Transverse colon (tissue), 3 donors: Measurements from ENCODE around the gene NR3C2.

ENCODE experiments used
- CTCF ChIP-seq, 5 experiments: fragments of 200-600 bp in 3 of 5; fragments of 450-650 bp in 2 of 5; sonication (generic) in 3 of 5; IDR thresholded peaks; 1 replicate in 2 of 5; 2 replicates in 3 of 5; pipeline ENCODE4 v1.5.1; 2016 to 2017; ENCODE audit warnings: antibody characterized with exemption in 5 of 5, inconsistent platforms in 3 of 5, mild to moderate bottlenecking in 2 of 5, moderate library complexity in 1 of 5
- EP300 ChIP-seq: sonication (generic); formaldehyde crosslinking; IDR thresholded peaks from one replicate; pipeline ENCODE4 v1.6.1; 2017; ENCODE audit warnings: antibody characterized with exemption, low read depth
- POLR2A ChIP-seq: fragments of 450-650 bp; IDR thresholded peaks from one replicate; pipeline ENCODE4 v1.6.1; 2016; ENCODE audit warnings: antibody characterized with exemption, mild to moderate bottlenecking, moderate library complexity

DNA sequence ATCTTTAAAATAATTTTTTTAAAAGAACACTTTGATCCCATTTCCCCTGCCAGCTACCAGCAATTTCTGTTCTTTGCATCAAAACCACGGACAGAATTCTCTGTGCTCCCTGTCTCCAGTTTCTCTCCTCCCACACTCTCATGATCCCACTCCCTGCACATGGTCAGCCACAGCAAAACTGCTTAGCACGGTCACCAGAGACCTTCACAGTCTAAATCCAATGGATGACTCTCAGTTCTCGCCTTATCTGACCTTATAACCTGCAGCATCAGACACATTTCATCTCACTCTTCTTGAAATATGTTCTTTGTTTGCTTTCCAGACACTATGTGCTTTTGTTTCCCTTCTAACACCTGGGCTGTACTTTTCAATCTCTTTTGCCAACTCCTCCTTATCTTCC, 131.5 kb downstream of the NR3C2 start:
- TF ChIP-seq CTCF (IDR thresholded peaks at IDR 0.05) (no peak), EP300 (no peak), POLR2A (no peak)
